Epithelial cell of proximal tubule (primary cell): ENCODE data around the gene ANKS1A. TPM values are rescaled to one million over a fixed set of nuclear protein-coding genes. Genes with fewer than 3 reads are reported as not detected.

Experiments
- DNase-seq: peaks from one replicate; pipeline ENCODE4 v3.0.0-alpha.2; 2011; ENCODE audit warnings: low read depth
- H3K4me3 ChIP-seq: 2 replicates; pipeline ENCODE4 v1.5.1; 2011; ENCODE audit warnings: low read depth, mild to moderate bottlenecking, low read length
- CTCF ChIP-seq: conservative IDR thresholded peaks from 2 replicates; pipeline ENCODE4 v1.5.1; 2012; ENCODE audit warnings: low read depth, mild to moderate bottlenecking, low read length
- total RNA-seq: library from RNA; depleted of rRNA; stranded (reverse); fragments of >200 nt; gene quantifications from 2 replicates; pipeline ENCODE4 v1.2.3, GENCODE V29; 2015

Gene ANKS1A
- total RNA-seq, 1 donor from 2014 or later, result 17.4 TPM

GRCh38 chr6:35011096-35012041, 122.3 kb downstream of the ANKS1A start:
- TF ChIP-seq CTCF, result no peak
- H3K4me3 ChIP-seq, result no peak overlapping the region
- DNase-seq, result no peak

- DNase-seq, result no peak
- TF ChIP-seq CTCF, result no peak
Observed at GRCh38 chr6:35013701-35014100, 124.6 kb downstream of the ANKS1A start.

GRCh38 chr6:35014341-35014740, 125.3 kb downstream of the ANKS1A start:
- H3K4me3 ChIP-seq, result no peak overlapping the region
- TF ChIP-seq CTCF, result no peak
- DNase-seq, result no peak

More at GRCh38 chr6:35013701-35014100, 124.6 kb downstream of the ANKS1A start:
- no peak overlapping the region for H3K4me3 ChIP-seq

- no peak for TF ChIP-seq CTCF
- no peak for DNase-seq
- no peak overlapping the region for H3K4me3 ChIP-seq
Observed at GRCh38 chr6:35014786-35015185, 125.7 kb downstream of the ANKS1A start.

- DNase-seq, result no peak
- no peak for TF ChIP-seq CTCF
- H3K4me3 ChIP-seq, result no peak overlapping the region
Observed at GRCh38 chr6:35015476-35015875, 126.4 kb downstream of the ANKS1A start.

- H3K4me3 ChIP-seq, result no peak overlapping the region
- DNase-seq, result no peak
- no peak for TF ChIP-seq CTCF
Observed at GRCh38 chr6:35015996-35016395, 126.9 kb downstream of the ANKS1A start.
